NCI-H187 treated with DMSO at 0.1 percent for 48 hours (cell line): Measurements from ENCODE around the gene KRTAP5-1.
"Not testable (repeated sequence)": the region's sequence is repeated elsewhere in the genome, so short reads cannot be mapped to it uniquely, and the experiment has no call there.

Experiments
- DNase-seq: peaks from one replicate; lab custom pipeline; 2025; lab: John Stamatoyannopoulos, UW

The KRTAP5-1 gene

GRCh38 chr11:1584661-1585370, at the start of gene KRTAP5-1:
Gene KRTAP5-1, minus strand, starts transcription at chr11:1585283. Its CDS starts 34 bp downstream, at chr11:1585249.
- DNase-seq, result not testable (repeated sequence)

DNA sequence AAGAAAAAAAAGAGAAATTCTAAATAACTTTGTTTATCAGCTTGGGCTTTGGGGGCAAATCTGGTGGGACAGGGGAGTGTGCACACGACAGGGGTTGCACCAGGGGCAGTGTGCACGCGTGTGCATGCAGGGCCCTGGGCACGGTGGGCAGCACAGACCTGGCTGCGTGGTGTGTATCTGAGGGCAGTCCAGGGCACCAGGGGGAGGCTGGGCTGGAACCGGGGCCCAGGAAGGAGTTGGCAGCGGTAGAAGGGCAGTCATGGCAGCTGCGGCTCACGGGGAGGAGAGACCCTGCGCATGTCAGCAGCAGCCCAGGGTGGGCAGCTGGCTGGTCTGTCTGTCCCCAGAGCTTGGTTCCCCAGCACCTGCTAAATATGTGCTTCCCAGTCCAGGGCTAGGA, 48.8 kb upstream of the KRTAP5-1 start:
- no peak for DNase-seq

DNA sequence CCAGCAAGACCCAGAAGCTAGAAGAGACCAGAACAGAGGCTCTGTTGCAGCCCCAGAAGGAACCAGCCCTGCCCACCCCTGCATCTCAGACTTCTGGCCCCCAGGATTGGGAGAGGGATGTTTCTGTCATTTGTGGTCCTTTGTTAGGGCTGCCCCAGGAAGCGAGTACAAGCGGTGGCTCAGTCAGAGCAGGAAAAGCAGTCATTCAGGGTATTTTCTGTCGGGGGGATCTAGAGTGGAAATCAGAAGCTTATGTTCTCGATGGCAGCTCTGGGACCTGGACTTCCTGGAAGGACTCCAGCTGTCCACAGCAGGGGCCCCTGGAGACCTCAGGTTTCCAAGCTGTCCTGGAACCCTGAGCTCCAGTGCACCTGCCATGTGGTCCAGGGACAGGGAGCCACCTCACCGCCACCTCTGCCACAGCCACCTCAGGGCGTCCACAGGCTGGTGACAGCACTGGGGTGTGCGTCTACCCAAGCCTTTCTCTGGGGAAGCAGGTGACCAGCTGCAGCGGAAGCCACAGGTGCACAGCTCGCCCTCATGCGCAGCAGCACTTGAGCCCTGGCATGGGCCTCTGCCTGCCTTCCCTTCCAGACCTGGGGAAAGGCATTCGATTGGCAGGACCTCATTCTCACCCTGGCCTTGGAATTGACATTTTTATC, 47.1 kb upstream of the KRTAP5-1 start:
- no peak for DNase-seq

GRCh38 chr11:1631066-1631568, 46.0 kb upstream of the KRTAP5-1 start:
- no peak for DNase-seq

DNA sequence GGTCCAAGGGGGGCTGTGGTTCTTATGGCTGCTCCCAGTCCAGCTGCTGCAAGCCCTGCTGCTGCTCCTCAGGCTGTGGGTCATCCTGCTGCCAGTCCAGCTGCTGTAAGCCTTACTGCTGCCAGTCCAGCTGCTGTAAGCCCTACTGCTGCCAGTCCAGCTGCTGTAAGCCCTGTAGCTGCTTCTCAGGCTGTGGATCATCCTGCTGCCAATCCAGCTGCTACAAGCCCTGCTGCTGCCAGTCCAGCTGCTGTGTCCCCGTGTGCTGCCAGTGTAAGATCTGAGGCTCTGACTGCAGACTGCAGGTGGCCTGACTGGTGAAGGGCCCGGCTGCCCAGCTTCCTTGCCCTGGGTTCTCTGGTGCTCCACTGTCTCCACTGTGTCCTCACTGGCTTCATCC, 45.2 kb upstream of the KRTAP5-1 start:
- DNase-seq, result no peak

DNA sequence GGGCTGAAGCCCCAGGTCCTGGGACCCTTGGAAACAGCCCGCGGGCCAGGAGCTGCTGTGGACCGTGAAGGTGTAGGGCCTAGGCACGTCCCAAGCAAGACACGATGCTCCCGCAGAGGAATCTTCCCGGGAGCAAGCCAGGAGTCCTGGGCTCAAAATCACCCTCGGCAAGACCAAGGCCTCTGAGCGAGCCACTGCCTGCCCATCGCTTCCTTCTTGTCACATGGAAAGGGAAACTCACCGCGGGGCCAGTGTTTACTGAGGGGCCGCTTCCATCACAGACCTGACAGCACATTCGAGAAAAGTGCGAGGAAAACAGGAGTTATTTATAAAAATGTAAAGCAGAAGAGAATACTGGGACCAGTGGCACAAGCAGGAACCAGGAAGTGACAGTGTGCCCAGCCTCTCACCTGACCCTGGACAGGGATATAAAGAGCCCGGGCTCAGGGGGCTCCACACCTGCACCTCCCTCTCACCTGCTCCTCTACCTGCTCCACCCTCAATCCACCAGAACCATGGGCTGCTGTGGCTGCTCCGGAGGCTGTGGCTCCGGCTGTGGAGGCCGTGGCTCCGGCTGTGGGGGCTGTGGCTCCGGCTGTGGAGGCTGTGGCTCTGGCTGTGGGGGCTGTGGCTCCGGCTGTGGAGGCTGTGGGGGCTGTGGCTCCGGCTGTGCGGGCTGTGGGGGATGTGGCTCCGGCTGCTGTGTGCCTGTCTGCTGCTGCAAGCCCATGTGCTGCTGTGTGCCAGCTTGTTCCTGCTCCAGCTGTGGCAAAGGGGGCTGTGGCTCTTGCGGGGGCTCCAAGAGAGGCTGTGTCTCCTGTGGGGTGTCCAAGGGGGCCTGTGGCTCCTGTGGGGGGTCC, 44.5 kb upstream of the KRTAP5-1 start, which contains the start of gene KRTAP5-5:
TSS of gene KRTAP5-5 (plus strand) at position 450 of the 860 bp plus-strand sequence. CDS start at position 516, 66 bp downstream.
- no peak for DNase-seq

- no peak for DNase-seq
These were observed 43.6 kb upstream of the KRTAP5-1 start for GRCh38 chr11:1628506-1629325.

- DNase-seq, result no peak
These were observed 40.5 kb upstream of the KRTAP5-1 start for GRCh38 chr11:1625541-1625940.

GRCh38 chr11:1624621-1625020, 39.5 kb upstream of the KRTAP5-1 start:
- no peak for DNase-seq

DNA sequence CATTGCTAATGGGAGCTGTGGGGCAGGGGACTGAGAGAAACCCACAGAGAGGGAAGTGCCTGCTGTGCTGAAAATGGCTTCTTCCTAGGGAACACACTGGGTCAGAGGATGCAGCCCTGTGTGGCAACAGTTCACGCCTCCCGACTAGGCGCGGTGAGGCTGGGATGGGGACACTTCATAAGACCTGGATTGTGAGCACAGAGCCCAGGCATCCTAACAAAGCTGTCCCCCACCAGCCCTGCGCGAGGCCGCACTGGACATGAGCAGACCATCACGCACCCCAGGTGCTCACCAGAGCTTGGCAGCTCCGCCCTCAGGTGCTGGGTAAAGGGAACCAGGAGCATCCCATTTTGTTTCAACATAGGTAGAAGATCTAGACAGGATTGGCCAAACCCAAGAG, 38.6 kb upstream of the KRTAP5-1 start:
- DNase-seq, result no peak

- DNase-seq, result no peak
These were observed 37.0 kb upstream of the KRTAP5-1 start, which contains the start of gene KRTAP5-4 for GRCh38 chr11:1622086-1622485. Gene KRTAP5-4, minus strand, starts transcription at chr11:1622138. Its CDS starts 45 bp downstream, at chr11:1622093.

DNA sequence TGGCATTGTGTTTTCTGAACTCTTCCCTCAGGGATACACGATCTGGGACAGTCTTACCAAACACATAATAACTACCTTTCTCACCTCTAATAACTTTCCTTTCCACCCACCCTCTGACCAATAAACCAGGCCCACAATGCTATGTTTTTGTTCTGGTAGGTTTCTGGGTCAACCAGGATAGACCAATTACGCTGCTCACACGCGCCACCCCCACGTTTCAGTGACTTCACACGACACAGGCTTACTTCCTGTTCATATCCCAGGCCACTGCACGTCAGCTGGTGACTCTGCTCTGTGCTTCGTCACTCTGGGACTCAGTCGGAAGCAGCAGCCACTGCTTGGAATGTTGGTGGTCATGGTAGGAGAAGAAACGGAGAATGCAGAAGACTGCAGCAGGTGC, 34.4 kb upstream of the KRTAP5-1 start:
- DNase-seq, result no peak

- no peak for DNase-seq
These were observed 33.1 kb upstream of the KRTAP5-1 start for GRCh38 chr11:1618231-1618630.

GRCh38 chr11:1608363-1608762, 23.3 kb upstream of the KRTAP5-1 start, which contains the start of gene KRTAP5-3:
Gene KRTAP5-3, minus strand, starts transcription at chr11:1608463. Its CDS starts 78 bp downstream, at chr11:1608385.
- DNase-seq, result peak; percentile 40

GRCh38 chr11:1607901-1608300, 22.8 kb upstream of the KRTAP5-1 start:
- DNase-seq, result not testable (repeated sequence)

DNA sequence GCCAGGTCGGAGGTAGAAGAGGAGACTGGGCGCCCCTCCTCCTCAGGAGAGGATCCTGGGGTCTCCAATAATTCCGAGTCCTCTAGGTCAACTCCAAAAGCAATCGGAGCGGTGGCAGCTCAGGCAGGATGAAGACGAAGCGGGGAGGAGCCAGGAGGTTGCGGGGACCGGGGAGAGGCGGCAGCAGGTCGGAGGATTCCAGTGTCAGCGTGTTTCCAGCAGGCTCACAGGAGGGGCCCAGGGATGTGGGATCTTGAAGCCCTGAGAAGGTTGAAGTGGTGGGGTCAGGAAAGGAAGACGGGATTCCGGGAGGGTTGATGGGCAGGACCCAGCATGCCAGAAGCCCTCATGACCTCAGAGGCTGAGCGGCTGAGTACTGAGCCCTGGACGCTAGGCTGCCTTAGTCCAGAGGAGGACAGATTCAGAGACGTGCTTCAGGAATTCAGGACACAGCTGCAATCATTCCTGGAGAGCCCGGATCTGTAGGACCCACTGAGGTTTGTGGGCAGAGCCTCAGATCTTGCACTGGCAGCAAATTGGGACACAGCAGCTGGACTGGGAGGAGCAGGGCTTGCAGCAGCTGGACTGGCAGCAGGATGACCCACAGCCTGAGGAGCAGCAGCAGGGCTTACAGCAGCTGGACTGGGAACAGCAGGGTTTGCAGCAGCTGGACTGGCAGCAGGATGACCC, 22.2 kb upstream of the KRTAP5-1 start:
- not testable (repeated sequence) for DNase-seq

- DNase-seq, result not testable (repeated sequence)
These were observed 20.8 kb upstream of the KRTAP5-1 start for GRCh38 chr11:1605923-1606322.

- DNase-seq, result no peak
These were observed 19.6 kb upstream of the KRTAP5-1 start for GRCh38 chr11:1604711-1605110.

DNA sequence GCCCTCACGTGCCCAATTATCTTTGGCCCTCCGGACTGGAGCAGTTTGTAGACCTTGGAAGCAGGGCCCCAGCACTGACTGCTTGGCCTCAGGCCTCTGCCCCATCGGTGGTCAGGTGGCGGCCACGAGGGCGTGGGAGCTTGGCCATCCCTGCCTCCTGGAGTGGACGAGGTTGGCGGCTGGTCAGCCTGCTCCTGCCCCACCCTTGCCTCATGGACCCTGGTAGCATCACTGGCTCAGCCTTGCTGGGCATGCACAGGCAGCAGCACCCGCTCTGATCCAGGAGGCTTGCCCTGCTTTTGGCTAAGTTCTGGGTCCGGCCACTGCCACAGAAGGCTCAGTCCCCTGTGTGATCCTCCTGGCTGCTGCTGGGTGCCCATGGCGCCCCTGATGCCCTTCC, 19.1 kb upstream of the KRTAP5-1 start:
- DNase-seq, result no peak

DNA sequence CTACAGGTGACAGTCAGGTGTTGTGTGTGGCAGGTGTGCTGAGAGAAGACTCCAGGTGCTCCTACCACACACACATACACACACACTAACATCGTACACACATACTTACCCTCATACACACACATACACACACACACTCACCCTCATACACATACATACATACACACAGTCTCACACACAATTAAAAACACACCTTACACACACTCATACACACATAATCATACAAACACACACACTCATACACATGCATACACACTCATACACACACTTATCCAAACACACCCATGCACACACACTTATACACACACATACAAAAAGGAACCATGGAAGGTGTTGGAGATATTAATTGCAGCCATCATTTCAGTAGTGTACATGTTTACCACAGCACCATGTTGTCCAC, 18.5 kb upstream of the KRTAP5-1 start:
- DNase-seq, result peak; percentile 39

DNA sequence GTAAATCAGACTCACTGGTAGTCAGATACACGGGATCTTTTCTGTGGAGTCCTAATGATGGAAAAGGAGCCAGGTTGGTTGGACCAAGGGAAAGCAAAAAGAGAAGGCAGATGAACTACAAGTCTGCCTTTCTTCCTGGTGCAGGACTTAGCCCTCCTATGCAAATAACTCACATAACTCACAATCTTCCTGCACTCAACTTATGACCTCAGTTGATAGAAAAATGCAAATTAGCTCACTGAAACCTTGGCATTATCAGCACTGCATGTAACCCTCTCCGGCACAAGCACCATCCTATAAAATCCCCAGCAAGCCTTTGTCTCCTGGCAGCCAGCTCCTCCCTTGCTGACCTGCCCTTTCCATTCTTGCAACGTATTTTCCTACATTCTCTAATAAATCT, 16.6 kb upstream of the KRTAP5-1 start:
- not testable (repeated sequence) for DNase-seq
